CD14-positive monocyte (primary cell): Measurements from ENCODE around the gene EIPR1. TPM values are rescaled to one million over a fixed set of nuclear protein-coding genes. Genes with fewer than 3 reads are reported as not detected.
A peak's percentile ranks its signal among the peaks of the same experiment; 100 is the strongest.

Experiments used
- DNase-seq, 3 donors: peaks; one replicate each; pipeline ENCODE4 v3.0.0-alpha.2; 2011 to 2022
- H2AFZ ChIP-seq: 2 replicates; pipeline ENCODE4 v1.6.0; 2012; ENCODE audit warnings: mild to moderate bottlenecking, low read depth, low read length, inconsistent platforms; ENCODE audit not compliant: insufficient read depth, poor library complexity, severe bottlenecking
- H3K27ac ChIP-seq, 2 donors: 1 replicate in 1 of 2; 2 replicates in 1 of 2; pipeline ENCODE4 v1.5.1; 2012 to 2013; ENCODE audit warnings: low read length in 2 of 2, control low read depth in 1 of 2, inconsistent platforms in 1 of 2, low read depth in 1 of 2, mild to moderate bottlenecking in 1 of 2
- H3K27me3 ChIP-seq, 2 donors: one replicate each; pipeline versions ENCODE4 v1.6.0 to v1.6.1; 2011 to 2013; ENCODE audit warnings: low read length in 2 of 2; ENCODE audit not compliant: control insufficient read depth in 2 of 2, insufficient read depth in 2 of 2
- H3K36me3 ChIP-seq, 2 donors: replicated peaks in 1 of 2; 1 replicate in 1 of 2; 2 replicates in 1 of 2; pipeline versions ENCODE4 v1.5.1 to v1.6.1; 2012 to 2013; ENCODE audit warnings: low read length in 2 of 2, control low read depth in 1 of 2, inconsistent platforms in 1 of 2, mild to moderate bottlenecking in 1 of 2; ENCODE audit not compliant: insufficient read depth in 2 of 2, control insufficient read depth in 1 of 2
- H3K4me1 ChIP-seq, 2 donors: 1 replicate in 1 of 2; 2 replicates in 1 of 2; pipeline versions ENCODE4 v1.5.1 to v1.6.1; 2012 to 2013; ENCODE audit warnings: low read length in 2 of 2, control low read depth in 1 of 2, inconsistent platforms in 1 of 2, mild to moderate bottlenecking in 1 of 2, moderate library complexity in 1 of 2; ENCODE audit not compliant: insufficient read depth in 2 of 2, control insufficient read depth in 1 of 2
- H3K4me2 ChIP-seq: replicated peaks from 2 replicates; pipeline ENCODE3; 2012; ENCODE audit warnings: low read length, moderate library complexity, mild to moderate bottlenecking; ENCODE audit not compliant: poor library complexity, severe bottlenecking; ENCODE audit errors: extremely low read depth
- H3K4me3 ChIP-seq, 3 experiments: fragments of 200-600 bp in 1 of 3; sonication (generic) in 1 of 3; replicated peaks in 1 of 3; 1 replicate in 2 of 3; 2 replicates in 1 of 3; pipeline ENCODE4 v1.5.1; 2011 to 2013; ENCODE audit warnings: low read length in 3 of 3, mild to moderate bottlenecking in 3 of 3, control low read depth in 2 of 3, low read depth in 2 of 3, inconsistent platforms in 1 of 3, moderate library complexity in 1 of 3
- H3K79me2 ChIP-seq: 2 replicates; pipeline ENCODE4 v1.6.0; 2012; ENCODE audit warnings: mild to moderate bottlenecking, control low read depth, inconsistent platforms, low read length, moderate library complexity; ENCODE audit not compliant: insufficient read depth
- H3K9ac ChIP-seq: 2 replicates; pipeline ENCODE4 v1.6.0; 2017; ENCODE audit warnings: low read length, mild to moderate bottlenecking; ENCODE audit not compliant: insufficient read depth, poor library complexity, severe bottlenecking
- H3K9me3 ChIP-seq, 2 donors: replicated peaks in 1 of 2; 1 replicate in 1 of 2; 2 replicates in 1 of 2; pipeline versions ENCODE4 v1.5.1 to v1.6.1; 2012 to 2013; ENCODE audit warnings: low read length in 2 of 2, control low read depth in 1 of 2; ENCODE audit not compliant: control insufficient read depth in 1 of 2, insufficient read depth in 1 of 2
- H4K20me1 ChIP-seq: 2 replicates; pipeline ENCODE4 v1.6.0; 2012; ENCODE audit warnings: mild to moderate bottlenecking, low read length, control low read depth, moderate library complexity; ENCODE audit not compliant: insufficient read depth
- H3K27ac Mint-ChIP-seq, 7 donors: one replicate each; pipeline ENCODE4 v1.8.0; 2020; ENCODE audit warnings: mild to moderate bottlenecking in 7 of 7, mixed read lengths in 7 of 7, moderate library complexity in 6 of 7, inconsistent platforms in 2 of 7
- H3K27me3 Mint-ChIP-seq, 3 donors: one replicate each; pipeline ENCODE4 v1.8.0; 2021 to 2022; ENCODE audit warnings: low read depth in 3 of 3, mild to moderate bottlenecking in 3 of 3, mixed read lengths in 3 of 3, moderate library complexity in 3 of 3, inconsistent platforms in 1 of 3
- H3K36me3 Mint-ChIP-seq, 2 donors: one replicate each; pipeline ENCODE4 v1.8.0; 2020; ENCODE audit warnings: mixed read lengths in 2 of 2, inconsistent platforms in 1 of 2, mild to moderate bottlenecking in 1 of 2
- H3K4me1 Mint-ChIP-seq: one replicate; pipeline ENCODE4 v1.8.0; 2020; ENCODE audit warnings: mild to moderate bottlenecking, mixed read lengths
- H3K4me3 Mint-ChIP-seq, 2 donors: one replicate each; pipeline ENCODE4 v1.8.0; 2020; ENCODE audit warnings: mild to moderate bottlenecking in 2 of 2, mixed read lengths in 2 of 2, moderate library complexity in 1 of 2
- H3K9me3 Mint-ChIP-seq, 7 donors: one replicate each; pipeline ENCODE4 v1.8.0; 2020 to 2022; ENCODE audit warnings: mixed read lengths in 7 of 7, mild to moderate bottlenecking in 6 of 7, moderate library complexity in 6 of 7, inconsistent platforms in 2 of 7
- WGBS: methylation state at CpG from one replicate; pipeline ENCODE4 v1.1.5; 2013; ENCODE audit warnings: missing lambda C conversion rate; ENCODE audit not compliant: insufficient coverage; 5-methylcytosine and 5-hydroxymethylcytosine counted together
- intact Hi-C, 2 donors: fragments of 100-400 bp; cut with micrococcal nuclease; formaldehyde crosslinking; loops; one replicate each; pipeline versions ENCODE4 v1.15.0 to v1.15.1; 2023
- polyA plus RNA-seq, 3 donors: library from polyadenylated mRNA; depleted of rRNA in 1 of 3; unstranded in 2 of 3; stranded (reverse) in 1 of 3; fragments of 300-500 nt in 2 of 3; fragments of >200 nt in 1 of 3; fragmentation: Illumina TruSeq in 2 of 3; gene quantifications; 1 replicate in 2 of 3; 2 replicates in 1 of 3; pipeline ENCODE4 v1.2.3, GENCODE V29; 2012 to 2021
- TF ChIP-seq, protein P1 (sequence below): fragments of 200-600 bp; IDR thresholded peaks from one replicate; pipeline ENCODE4 v1.8.0; 2022; ENCODE audit warnings: antibody characterized with exemption, mild to moderate bottlenecking

Gene EIPR1
- polyA plus RNA-seq, 3 donors, result 19.0 to 22.4 (median 20.8) TPM

DNA sequence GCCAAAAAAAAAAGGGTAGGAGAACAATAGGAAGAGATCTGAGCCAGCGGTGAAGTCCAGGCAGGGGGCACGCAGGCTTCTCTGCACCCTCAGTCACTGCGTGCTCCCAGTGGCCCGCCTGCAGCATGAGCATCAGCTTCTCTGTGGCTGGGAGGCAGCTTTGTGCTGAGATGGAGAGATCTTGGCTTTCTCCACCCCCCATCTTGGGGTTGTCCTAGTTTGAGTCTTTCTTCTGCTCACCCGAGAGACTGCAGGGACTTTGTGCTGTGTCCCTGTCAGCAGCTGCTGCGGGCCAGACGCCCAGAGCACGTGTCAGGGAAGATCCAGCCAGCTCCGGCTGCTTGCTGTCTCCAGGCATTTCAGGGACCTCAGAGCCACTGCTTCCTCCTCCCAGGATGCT lies 22.2 kb upstream of the EIPR1 start:
- intact Hi-C loops, result no loop called here
- Histone ChIP-seq H3K9ac (no peak overlapping the region), H3K27ac (no peak overlapping the region), H4K20me1 (peaks cover 54% of the 10 kb centered on the region), H3K4me1 (no peaks in the 10 kb centered on the region), H3K9me3 (peaks cover 17 to 27% of the 10 kb centered on the region in 2 donors), H3K4me2 (no peak overlapping the region), H3K36me3 (peaks cover 52 to 89% of the 10 kb centered on the region in 2 donors), H3K79me2 (peaks cover 40% of the 10 kb centered on the region), H2AFZ (no peak overlapping the region), H3K27me3 (no peaks in the 10 kb centered on the region), H3K4me3 (no peak overlapping the region)
- no peaks in the 10 kb centered on the region for H3K27me3 Mint-ChIP-seq
- H3K36me3 Mint-ChIP-seq, result peaks cover 72 to 95% of the 10 kb centered on the region in 2 donors
- DNase-seq, result no peak
- 97% methylated on average over 7 of the region's 9 CpGs for WGBS
- peaks cover 20 to 27% (median 25%) of the 10 kb centered on the region in 7 donors for H3K9me3 Mint-ChIP-seq
- TF ChIP-seq, protein P1, sequence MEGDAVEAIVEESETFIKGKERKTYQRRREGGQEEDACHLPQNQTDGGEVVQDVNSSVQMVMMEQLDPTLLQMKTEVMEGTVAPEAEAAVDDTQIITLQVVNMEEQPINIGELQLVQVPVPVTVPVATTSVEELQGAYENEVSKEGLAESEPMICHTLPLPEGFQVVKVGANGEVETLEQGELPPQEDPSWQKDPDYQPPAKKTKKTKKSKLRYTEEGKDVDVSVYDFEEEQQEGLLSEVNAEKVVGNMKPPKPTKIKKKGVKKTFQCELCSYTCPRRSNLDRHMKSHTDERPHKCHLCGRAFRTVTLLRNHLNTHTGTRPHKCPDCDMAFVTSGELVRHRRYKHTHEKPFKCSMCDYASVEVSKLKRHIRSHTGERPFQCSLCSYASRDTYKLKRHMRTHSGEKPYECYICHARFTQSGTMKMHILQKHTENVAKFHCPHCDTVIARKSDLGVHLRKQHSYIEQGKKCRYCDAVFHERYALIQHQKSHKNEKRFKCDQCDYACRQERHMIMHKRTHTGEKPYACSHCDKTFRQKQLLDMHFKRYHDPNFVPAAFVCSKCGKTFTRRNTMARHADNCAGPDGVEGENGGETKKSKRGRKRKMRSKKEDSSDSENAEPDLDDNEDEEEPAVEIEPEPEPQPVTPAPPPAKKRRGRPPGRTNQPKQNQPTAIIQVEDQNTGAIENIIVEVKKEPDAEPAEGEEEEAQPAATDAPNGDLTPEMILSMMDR, result no peak
- H3K4me1 Mint-ChIP-seq, result no peaks in the 10 kb centered on the region
- H3K27ac Mint-ChIP-seq, result peak overlapping the region in 1 of 7 donors; percentile 73
- H3K4me3 Mint-ChIP-seq, result no peak overlapping the region

DNA sequence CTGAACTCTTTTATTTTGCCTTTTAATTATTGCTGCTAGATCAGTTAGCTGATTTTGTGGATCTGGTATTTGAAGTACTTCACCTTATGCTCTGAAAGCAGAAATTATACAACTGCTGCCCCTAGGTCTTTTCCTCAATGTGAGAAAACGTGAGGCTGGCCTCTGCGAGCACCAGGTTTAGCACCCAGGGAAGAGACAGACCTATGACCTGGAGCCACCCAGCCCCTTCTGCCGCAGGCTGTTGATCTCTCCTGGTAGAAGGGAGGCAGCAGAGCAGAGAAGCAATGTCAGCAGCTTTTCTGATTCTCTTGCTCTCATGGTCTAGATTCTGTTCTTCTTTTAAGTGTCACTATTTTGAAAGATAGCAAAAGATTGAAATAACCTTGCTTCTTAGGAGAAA lies 21.8 kb upstream of the EIPR1 start:
- H3K27ac ChIP-seq, result no peak overlapping the region
- intact Hi-C loops, result no loop called here
- WGBS, result 96% methylated on average over 3 of the region's 3 CpGs
- TF ChIP-seq, protein P1, result no peak
- no peak overlapping the region for H3K4me3 ChIP-seq
- H3K36me3 ChIP-seq, result peaks cover 51 to 89% of the 10 kb centered on the region in 2 donors
- peaks cover 49% of the 10 kb centered on the region for H4K20me1 ChIP-seq
- Mint-ChIP-seq H3K36me3 (peaks cover 72 to 95% of the 10 kb centered on the region in 2 donors), H3K4me1 (no peaks in the 10 kb centered on the region), H3K27ac (no peak overlapping the region), H3K9me3 (peaks cover 20 to 31% (median 26%) of the 10 kb centered on the region in 7 donors), H3K4me3 (no peak overlapping the region), H3K27me3 (no peaks in the 10 kb centered on the region)
- DNase-seq, result no peak
- peaks cover 19 to 29% of the 10 kb centered on the region in 2 donors for H3K9me3 ChIP-seq
- H3K79me2 ChIP-seq, result peaks cover 37% of the 10 kb centered on the region
- H3K4me1 ChIP-seq, result no peaks in the 10 kb centered on the region
- no peak overlapping the region for H2AFZ ChIP-seq
- H3K27me3 ChIP-seq, result no peaks in the 10 kb centered on the region
- H3K4me2 ChIP-seq, result no peak overlapping the region
- H3K9ac ChIP-seq, result no peak overlapping the region
